ENCODE results near the gene OSBP2. TPM values are rescaled to one million over a fixed set of nuclear protein-coding genes. Genes with fewer than 3 reads are reported as not detected.

Gene OSBP2
- total RNA-seq, 2 donors from 2014 or later = 6.8 to 11.1 TPM

DNA sequence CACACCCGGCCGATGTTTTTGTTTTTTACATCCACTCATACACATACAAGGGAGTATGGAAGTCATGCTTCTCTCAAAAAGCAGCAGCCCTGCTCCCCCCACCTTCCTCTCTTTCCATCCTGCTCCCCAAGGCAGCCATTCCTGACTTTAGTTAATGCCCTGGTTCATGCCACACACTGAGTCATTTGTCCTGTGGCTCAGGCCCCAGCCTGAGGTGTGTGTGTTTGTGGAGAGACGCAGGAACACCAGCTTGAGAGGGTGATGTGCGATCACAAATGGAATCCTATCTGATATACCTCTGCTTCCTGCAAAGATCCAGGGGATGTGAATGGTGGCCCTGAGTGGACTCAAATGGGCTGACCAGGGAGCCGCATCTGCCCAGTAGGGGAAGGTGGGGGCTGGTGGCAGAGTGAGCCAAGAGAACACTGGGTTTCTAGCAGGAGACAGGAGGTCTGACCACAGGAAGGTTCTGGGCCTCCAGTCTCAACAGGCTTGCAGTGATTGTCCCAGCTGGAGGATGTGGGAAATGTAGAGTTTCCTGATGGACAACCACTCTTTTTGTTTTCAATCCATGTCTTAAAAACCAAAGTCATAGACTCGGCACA is 86.7 kb downstream of the OSBP2 start:
- H3K27ac ChIP-seq (ENCODE audit: low read depth, low read length) = no peak overlapping the region
- H3K27me3 ChIP-seq (ENCODE audit: control insufficient read depth, insufficient read depth, low read length, poor library complexity, severe bottlenecking) = no peaks in the 10 kb centered on the region
- no peak overlapping the region for H3K9ac ChIP-seq (ENCODE audit: extremely low read depth, low read length, poor library complexity, severe bottlenecking)
- peaks cover 7% of the 10 kb centered on the region for H3K9me3 Mint-ChIP-seq
- TF ChIP-seq, protein P1, sequence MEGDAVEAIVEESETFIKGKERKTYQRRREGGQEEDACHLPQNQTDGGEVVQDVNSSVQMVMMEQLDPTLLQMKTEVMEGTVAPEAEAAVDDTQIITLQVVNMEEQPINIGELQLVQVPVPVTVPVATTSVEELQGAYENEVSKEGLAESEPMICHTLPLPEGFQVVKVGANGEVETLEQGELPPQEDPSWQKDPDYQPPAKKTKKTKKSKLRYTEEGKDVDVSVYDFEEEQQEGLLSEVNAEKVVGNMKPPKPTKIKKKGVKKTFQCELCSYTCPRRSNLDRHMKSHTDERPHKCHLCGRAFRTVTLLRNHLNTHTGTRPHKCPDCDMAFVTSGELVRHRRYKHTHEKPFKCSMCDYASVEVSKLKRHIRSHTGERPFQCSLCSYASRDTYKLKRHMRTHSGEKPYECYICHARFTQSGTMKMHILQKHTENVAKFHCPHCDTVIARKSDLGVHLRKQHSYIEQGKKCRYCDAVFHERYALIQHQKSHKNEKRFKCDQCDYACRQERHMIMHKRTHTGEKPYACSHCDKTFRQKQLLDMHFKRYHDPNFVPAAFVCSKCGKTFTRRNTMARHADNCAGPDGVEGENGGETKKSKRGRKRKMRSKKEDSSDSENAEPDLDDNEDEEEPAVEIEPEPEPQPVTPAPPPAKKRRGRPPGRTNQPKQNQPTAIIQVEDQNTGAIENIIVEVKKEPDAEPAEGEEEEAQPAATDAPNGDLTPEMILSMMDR (conservative IDR thresholded peaks at IDR 0.05) = no peak
- H3K27ac Mint-ChIP-seq = no peak overlapping the region
- peaks cover 12% of the 10 kb centered on the region for H3K4me1 Mint-ChIP-seq
- H3K36me3 ChIP-seq (ENCODE audit: control insufficient read depth, insufficient read depth, low read length) = no peaks in the 10 kb centered on the region
- no peaks in the 10 kb centered on the region for H3K36me3 Mint-ChIP-seq (ENCODE audit: low read depth)
- no peaks in the 10 kb centered on the region for H3K4me1 ChIP-seq (ENCODE audit: control insufficient read depth, insufficient read depth, low read length)
- H3K9me3 ChIP-seq (ENCODE audit: control insufficient read depth, low read length) = peaks cover 6% of the 10 kb centered on the region
- WGBS, 2 experiments (ENCODE audit: insufficient coverage in 1 of 2, insufficient read length in 1 of 2) = 95 to 97% methylated on average over 6 of the region's 6 CpGs
- no peaks in the 10 kb centered on the region for H3K27me3 Mint-ChIP-seq (ENCODE audit: insufficient read depth)
- no peak overlapping the region for H3K4me3 ChIP-seq (ENCODE audit: low read length)
- no peak overlapping the region for H3K4me3 Mint-ChIP-seq
- no peak for DNase-seq

DNA sequence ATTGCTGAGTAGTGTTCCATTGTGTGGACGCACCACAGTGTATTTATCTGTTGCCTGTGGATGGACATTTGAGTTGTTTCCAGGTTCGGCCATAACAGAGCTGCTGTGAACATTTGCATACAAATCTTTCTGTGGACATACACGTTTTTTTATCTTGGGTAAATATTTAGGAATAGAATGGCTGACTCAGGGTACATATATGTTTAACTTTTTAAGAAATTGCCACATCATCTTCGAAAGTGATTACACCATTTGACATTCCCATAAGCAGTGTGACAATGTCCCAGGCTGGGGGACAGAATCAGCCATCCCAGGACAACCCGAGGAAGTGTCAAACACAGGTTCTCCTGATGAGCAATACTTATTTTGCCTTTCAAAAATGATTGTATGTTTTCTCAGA is 87.9 kb downstream of the OSBP2 start:
- H3K4me1 Mint-ChIP-seq = peaks cover 12% of the 10 kb centered on the region
- no peak for DNase-seq

DNA sequence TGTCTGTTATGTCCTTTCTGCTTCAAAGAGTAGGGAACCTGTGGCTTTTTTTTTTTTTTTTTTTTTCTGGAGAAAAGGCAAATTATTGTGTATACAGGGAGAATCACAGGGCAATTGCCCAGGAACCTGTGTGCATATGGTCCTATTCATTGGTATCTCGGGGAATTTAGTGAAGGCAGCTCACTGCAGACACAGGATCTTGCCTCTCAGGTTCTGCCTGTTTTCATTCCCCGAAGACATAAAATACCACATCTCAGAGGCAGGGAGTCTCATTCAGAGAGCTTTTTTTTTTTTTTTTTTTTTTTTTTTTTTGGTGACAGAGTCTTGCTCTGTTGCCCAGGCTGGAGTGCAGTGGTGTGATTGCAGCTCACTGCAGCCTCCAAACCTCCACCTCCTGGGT is 88.3 kb downstream of the OSBP2 start:
- 100% methylated on average over 1 of the region's 2 CpGs for WGBS, 2 experiments (ENCODE audit: insufficient coverage in 1 of 2, insufficient read length in 1 of 2)
- Histone ChIP-seq H3K9me3 (ENCODE audit: control insufficient read depth, low read length) (peaks cover 7% of the 10 kb centered on the region), H3K36me3 (ENCODE audit: control insufficient read depth, insufficient read depth, low read length) (no peaks in the 10 kb centered on the region), H3K9ac (ENCODE audit: extremely low read depth, low read length, poor library complexity, severe bottlenecking) (no peak overlapping the region), H3K27me3 (ENCODE audit: control insufficient read depth, insufficient read depth, low read length, poor library complexity, severe bottlenecking) (no peaks in the 10 kb centered on the region), H3K27ac (ENCODE audit: low read depth, low read length) (no peak overlapping the region), H3K4me3 (ENCODE audit: low read length) (no peak overlapping the region), H3K4me1 (ENCODE audit: control insufficient read depth, insufficient read depth, low read length) (no peaks in the 10 kb centered on the region)
- Mint-ChIP-seq H3K36me3 (ENCODE audit: low read depth) (no peaks in the 10 kb centered on the region), H3K4me1 (peaks cover 12% of the 10 kb centered on the region), H3K4me3 (no peak overlapping the region), H3K27ac (no peak overlapping the region), H3K27me3 (ENCODE audit: insufficient read depth) (no peaks in the 10 kb centered on the region), H3K9me3 (peaks cover 11% of the 10 kb centered on the region)
- TF ChIP-seq, protein P1 (conservative IDR thresholded peaks at IDR 0.05) = no peak
- no peak for DNase-seq

More for the DNA sequence above, 87.9 kb downstream of the OSBP2 start:
- no peaks in the 10 kb centered on the region for H3K36me3 ChIP-seq (ENCODE audit: control insufficient read depth, insufficient read depth, low read length)
- no peaks in the 10 kb centered on the region for H3K4me1 ChIP-seq (ENCODE audit: control insufficient read depth, insufficient read depth, low read length)
- no peak overlapping the region for H3K4me3 ChIP-seq (ENCODE audit: low read length)
- Mint-ChIP-seq H3K36me3 (ENCODE audit: low read depth) (no peaks in the 10 kb centered on the region), H3K27ac (no peak overlapping the region), H3K9me3 (peaks cover 9% of the 10 kb centered on the region), H3K4me3 (no peak overlapping the region), H3K27me3 (ENCODE audit: insufficient read depth) (no peaks in the 10 kb centered on the region)
- no peak overlapping the region for H3K9ac ChIP-seq (ENCODE audit: extremely low read depth, low read length, poor library complexity, severe bottlenecking)
- WGBS, 2 experiments (ENCODE audit: insufficient coverage in 1 of 2, insufficient read length in 1 of 2) = 83 to 93% methylated on average over 2 to 5 of the region's 5 CpGs
- no peak overlapping the region for H3K27ac ChIP-seq (ENCODE audit: low read depth, low read length)
- no peaks in the 10 kb centered on the region for H3K27me3 ChIP-seq (ENCODE audit: control insufficient read depth, insufficient read depth, low read length, poor library complexity, severe bottlenecking)
- peaks cover 7% of the 10 kb centered on the region for H3K9me3 ChIP-seq (ENCODE audit: control insufficient read depth, low read length)
- TF ChIP-seq, protein P1 (conservative IDR thresholded peaks at IDR 0.05) = no peak
